HCT116 (cell line): ENCODE results near the gene BTBD18.

Experiments
- CEBPB ChIP-seq: IDR thresholded peaks from 2 replicates; pipeline ENCODE4 v1.6.1; 2012; ENCODE audit warnings: low read depth
- EZH2 ChIP-seq: fragments of 200-600 bp; sonication (generic); IDR thresholded peaks from 2 replicates; pipeline ENCODE4 v1.6.1; 2017; ENCODE audit warnings: antibody characterized with exemption, mixed run types
- POLR2A ChIP-seq: IDR thresholded peaks from 2 replicates; pipeline ENCODE4 v1.7.0; 2011; ENCODE audit warnings: borderline replicate concordance; ENCODE audit not compliant: insufficient read depth, insufficient read length; ENCODE audit errors: extremely low read depth
- POLR2AphosphoS5 ChIP-seq: IDR thresholded peaks from 2 replicates; pipeline ENCODE4 v1.6.1; 2011; ENCODE audit warnings: mild to moderate bottlenecking, low read depth, low read length, moderate library complexity
- SRF ChIP-seq: IDR thresholded peaks from 2 replicates; pipeline ENCODE4 v1.6.1; 2012; ENCODE audit warnings: low read depth
- ZFX ChIP-seq: fragments of 450-650 bp; IDR thresholded peaks from 2 replicates; pipeline ENCODE4 v1.6.1; 2017
- TF ChIP-seq, protein P1 (sequence below), 3 experiments: fragments of 200-600 bp in 1 of 3; sonication (generic) in 1 of 3; IDR thresholded peaks in 2 of 3; conservative IDR thresholded peaks in 1 of 3; 2 replicates each; pipeline ENCODE4 v1.5.1; 2012 to 2017; ENCODE audit warnings: low read depth in 2 of 3, low read length in 2 of 3, antibody characterized with exemption in 1 of 3, borderline replicate concordance in 1 of 3, control low read depth in 1 of 3, mild to moderate bottlenecking in 1 of 3, mixed read lengths in 1 of 3, mixed run types in 1 of 3, moderate library complexity in 1 of 3; ENCODE audit not compliant: insufficient read depth in 1 of 3
- TF ChIP-seq, protein P2 (sequence below): IDR thresholded peaks from 2 replicates; pipeline ENCODE4 v1.6.1; 2012

DNA sequence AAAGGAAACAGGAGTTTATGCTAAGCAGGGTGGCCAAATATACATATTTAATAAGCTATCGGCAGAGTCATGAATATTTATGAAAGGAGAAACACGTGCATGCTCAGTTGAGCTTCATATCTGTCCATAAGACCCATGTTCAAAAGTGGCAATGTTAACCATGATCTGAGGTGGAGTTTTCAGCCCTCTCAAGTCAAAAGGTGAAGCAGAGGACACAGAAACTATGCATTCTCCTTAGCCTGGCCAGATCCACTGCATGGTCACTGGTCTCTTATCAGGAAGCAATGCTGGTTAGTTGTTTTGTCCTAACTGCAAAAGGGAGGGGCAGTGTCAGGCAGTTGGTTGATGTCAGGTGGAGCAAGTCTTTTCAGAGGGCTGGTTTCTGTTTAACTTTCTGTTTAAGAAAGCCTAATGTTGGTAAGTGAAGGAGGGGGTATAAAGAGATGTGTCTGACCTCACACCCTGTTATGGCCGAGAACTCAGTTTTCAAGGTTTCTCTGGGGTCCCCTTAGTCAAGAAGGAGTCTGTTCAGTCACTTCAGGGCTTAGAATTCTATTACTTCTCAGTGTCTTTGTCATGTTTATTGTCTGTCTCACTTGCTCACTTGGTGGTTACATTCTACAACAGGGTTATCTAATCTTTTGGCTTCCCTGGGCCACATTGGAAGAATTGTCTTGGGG lies 15.9 kb downstream of the BTBD18 start:
- TF ChIP-seq CEBPB (no peak), SRF (no peak), POLR2AphosphoS5 (no peak), POLR2A (no peak), EZH2 (no peak), ZFX (no peak)
- TF ChIP-seq, protein P1, sequence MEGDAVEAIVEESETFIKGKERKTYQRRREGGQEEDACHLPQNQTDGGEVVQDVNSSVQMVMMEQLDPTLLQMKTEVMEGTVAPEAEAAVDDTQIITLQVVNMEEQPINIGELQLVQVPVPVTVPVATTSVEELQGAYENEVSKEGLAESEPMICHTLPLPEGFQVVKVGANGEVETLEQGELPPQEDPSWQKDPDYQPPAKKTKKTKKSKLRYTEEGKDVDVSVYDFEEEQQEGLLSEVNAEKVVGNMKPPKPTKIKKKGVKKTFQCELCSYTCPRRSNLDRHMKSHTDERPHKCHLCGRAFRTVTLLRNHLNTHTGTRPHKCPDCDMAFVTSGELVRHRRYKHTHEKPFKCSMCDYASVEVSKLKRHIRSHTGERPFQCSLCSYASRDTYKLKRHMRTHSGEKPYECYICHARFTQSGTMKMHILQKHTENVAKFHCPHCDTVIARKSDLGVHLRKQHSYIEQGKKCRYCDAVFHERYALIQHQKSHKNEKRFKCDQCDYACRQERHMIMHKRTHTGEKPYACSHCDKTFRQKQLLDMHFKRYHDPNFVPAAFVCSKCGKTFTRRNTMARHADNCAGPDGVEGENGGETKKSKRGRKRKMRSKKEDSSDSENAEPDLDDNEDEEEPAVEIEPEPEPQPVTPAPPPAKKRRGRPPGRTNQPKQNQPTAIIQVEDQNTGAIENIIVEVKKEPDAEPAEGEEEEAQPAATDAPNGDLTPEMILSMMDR (IDR thresholded peaks at IDR 0.05 in 2 of 3, conservative IDR thresholded peaks at IDR 0.05 in 1 of 3; ENCODE audit: borderline replicate concordance in 1 of 3, insufficient read depth in 1 of 3, low read depth in 2 of 3, low read length in 2 of 3) = no peak
- TF ChIP-seq, protein P2, sequence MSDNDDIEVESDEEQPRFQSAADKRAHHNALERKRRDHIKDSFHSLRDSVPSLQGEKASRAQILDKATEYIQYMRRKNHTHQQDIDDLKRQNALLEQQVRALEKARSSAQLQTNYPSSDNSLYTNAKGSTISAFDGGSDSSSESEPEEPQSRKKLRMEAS = no peak
